Testis (tissue), 2 donors: ENCODE results near the gene GAGE12F.
"Not testable (repeated sequence)": the region's sequence is repeated elsewhere in the genome, so short reads cannot be mapped to it uniquely, and the experiment has no call there.

ENCODE experiments used
- POLR2A ChIP-seq: fragments of 450-650 bp; IDR thresholded peaks from one replicate; pipeline ENCODE4 v1.6.1; 2017; ENCODE audit warnings: antibody characterized with exemption, mild to moderate bottlenecking, moderate library complexity
- TF ChIP-seq, protein P1 (sequence below), 3 experiments: fragments of 450-650 bp in 2 of 3; fragments of 200-600 bp in 1 of 3; sonication (generic) in 1 of 3; IDR thresholded peaks; one replicate each; pipeline ENCODE4 v1.5.1; 2016 to 2019; ENCODE audit warnings: antibody characterized with exemption in 3 of 3, mild to moderate bottlenecking in 2 of 3, moderate library complexity in 1 of 3

DNA sequence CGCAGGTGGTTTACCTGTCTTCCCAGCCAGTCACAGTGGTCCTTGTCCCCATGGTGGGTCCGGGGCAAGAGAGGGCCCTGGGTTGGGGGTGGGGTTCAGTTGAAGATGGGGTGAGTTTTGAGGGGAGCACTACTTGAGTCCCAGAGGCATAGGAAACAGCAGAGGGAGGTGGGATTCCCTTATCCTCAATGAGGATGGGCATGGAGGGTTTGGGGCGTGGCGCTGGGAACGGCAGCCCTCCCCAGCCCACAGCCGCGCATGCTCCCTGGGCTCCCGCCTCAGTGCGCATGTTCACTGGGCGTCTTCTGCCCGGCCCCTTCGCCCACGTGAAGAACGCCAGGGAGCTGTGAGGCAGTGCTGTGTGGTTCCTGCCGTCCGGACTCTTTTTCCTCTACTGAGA, at the start of gene GAGE12F:
- TF ChIP-seq, protein P1, sequence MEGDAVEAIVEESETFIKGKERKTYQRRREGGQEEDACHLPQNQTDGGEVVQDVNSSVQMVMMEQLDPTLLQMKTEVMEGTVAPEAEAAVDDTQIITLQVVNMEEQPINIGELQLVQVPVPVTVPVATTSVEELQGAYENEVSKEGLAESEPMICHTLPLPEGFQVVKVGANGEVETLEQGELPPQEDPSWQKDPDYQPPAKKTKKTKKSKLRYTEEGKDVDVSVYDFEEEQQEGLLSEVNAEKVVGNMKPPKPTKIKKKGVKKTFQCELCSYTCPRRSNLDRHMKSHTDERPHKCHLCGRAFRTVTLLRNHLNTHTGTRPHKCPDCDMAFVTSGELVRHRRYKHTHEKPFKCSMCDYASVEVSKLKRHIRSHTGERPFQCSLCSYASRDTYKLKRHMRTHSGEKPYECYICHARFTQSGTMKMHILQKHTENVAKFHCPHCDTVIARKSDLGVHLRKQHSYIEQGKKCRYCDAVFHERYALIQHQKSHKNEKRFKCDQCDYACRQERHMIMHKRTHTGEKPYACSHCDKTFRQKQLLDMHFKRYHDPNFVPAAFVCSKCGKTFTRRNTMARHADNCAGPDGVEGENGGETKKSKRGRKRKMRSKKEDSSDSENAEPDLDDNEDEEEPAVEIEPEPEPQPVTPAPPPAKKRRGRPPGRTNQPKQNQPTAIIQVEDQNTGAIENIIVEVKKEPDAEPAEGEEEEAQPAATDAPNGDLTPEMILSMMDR (IDR thresholded peaks at IDR 0.05) = not testable (repeated sequence)
- TF ChIP-seq POLR2A = not testable (repeated sequence)
